Fibroblast of skin of right quadriceps (primary cell): ENCODE measurements around the gene ZNF543.
"Not testable (repeated sequence)": the region's sequence is repeated elsewhere in the genome, so short reads cannot be mapped to it uniquely, and the experiment has no call there.

Experiments used
- DNase-seq: peaks from one replicate; pipeline ENCODE4 v3.0.0-alpha.2; 2013

ZNF543 gene

DNA sequence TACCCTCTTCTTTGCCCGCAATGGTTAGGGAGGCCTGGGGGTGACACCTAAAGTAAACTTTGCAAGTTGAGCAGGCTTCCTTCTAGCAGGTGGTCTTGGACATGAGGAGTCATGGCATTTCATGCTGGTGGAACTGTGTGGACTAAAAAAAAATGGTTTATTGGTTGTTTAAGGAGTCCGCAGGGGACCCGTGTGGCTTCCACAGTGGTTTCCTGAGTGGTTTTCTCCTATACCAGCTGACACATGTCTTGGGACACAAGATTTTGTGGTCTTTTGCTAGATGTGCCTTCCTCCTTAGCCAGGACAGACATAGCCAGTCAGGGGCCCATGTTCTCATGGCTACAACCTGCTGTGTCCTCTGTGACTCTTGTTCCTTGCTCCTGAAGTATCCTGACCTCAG is 1.5 kb downstream of the ZNF543 start:
- no peak for DNase-seq

DNA sequence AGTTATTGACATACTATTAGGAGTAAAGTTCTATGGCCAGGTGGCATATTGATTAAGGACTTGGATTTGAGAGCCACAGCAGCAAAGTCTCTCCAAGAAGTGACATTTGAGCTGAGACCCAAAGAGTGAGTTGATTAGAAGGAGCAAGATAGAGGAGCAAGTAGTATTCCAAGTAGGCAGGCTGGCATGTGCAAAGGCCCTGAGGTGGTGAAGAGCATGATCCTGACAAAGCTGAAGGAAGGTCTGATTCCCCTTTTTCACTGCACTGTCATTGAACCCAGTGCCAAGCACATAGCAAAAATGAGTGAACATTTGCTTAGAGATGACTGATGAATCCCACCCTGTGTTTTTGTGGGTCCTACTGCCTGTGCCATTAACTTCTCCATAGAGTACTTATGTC is 4.7 kb downstream of the ZNF543 start:
- DNase-seq: no peak

DNA sequence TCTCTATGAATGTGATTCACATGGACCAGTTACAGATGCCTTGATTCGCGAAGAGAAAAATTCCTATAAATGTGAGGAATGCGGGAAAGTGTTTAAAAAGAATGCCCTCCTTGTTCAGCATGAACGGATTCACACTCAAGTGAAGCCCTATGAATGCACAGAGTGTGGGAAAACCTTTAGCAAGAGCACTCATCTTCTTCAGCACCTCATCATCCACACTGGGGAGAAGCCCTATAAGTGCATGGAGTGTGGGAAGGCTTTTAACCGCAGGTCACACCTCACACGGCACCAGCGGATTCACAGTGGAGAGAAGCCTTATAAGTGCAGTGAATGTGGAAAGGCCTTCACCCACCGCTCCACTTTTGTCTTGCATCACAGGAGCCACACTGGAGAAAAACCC is 7.7 kb downstream of the ZNF543 start:
- no peak for DNase-seq

DNA sequence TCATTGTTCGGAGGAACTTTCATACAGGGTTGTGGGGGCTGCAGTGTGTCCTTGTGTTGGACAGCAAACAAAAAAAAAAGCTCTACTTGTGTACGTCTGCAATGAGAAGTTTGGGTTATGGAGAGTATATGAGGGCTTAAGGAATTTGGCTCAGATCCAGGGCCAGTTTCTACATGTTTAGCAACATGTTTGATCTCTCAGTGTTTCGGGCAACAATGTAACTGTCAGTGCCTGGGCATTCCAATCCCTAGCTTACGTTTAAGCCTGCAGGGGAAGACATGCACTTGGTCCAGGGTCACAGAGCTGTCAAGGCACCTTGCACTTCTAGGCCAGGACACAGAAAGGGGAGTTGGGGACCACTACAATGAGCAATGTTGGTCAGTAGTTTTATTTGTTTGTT is 13.9 kb downstream of the ZNF543 start:
- DNase-seq: no peak

DNA sequence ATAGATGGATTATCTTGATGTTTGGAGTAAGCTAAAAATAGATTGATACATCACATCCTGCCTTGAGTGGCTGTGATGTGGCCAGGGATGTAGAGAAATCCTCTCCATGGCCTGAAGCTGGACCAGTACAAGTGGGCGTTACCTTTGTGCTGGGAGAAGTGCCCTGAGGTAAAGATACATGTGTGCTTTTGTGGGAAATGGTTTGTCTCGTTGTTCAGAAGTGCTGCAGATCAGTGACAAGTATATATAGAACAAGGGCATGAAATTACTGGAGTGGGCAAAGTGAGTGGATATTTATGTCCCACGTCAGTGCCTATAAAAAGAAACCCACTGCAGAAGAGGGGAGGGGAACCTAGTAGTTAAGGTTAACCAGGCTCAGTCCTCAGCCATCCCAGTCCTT is 18.6 kb downstream of the ZNF543 start:
- no peak for DNase-seq

DNA sequence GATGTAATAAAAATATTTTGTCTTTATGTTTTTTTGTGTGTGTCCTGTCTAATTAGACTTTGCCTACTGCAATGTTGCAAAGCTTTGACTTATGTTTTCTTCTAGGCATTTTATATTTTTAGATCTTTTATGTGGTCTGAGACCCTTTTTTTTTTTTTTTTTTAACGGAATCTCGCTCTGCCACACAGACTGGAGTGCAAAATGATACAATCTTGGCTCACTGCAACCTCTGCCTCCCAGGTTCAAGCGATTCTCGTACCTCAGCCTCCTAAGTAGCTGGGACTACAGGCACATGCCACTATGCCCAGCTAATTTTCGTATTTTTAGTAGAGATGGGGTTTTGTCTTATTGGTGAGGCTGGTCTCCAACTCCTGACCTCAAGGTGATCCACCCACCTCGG is 22.3 kb downstream of the ZNF543 start:
- no peak for DNase-seq

DNA sequence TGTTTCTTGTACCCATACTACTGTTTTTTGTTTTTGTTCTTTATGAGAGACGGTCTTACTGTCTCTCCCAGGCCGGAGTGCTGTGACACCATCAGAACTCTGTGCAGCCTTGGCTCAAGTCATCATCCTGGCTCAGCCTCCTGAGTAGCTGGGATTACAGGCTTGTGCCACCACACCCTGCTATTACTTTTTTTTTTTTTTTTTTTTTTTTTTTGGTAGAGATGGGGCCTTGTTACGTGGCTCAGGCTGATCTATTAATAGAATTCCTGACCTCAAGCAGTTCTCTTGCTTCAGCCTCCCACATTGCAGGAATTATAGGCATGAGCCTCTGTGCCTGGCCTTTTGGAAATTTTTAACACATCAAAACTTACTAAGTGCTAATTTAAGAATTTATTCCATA is 27.9 kb downstream of the ZNF543 start:
- DNase-seq: no peak

DNA sequence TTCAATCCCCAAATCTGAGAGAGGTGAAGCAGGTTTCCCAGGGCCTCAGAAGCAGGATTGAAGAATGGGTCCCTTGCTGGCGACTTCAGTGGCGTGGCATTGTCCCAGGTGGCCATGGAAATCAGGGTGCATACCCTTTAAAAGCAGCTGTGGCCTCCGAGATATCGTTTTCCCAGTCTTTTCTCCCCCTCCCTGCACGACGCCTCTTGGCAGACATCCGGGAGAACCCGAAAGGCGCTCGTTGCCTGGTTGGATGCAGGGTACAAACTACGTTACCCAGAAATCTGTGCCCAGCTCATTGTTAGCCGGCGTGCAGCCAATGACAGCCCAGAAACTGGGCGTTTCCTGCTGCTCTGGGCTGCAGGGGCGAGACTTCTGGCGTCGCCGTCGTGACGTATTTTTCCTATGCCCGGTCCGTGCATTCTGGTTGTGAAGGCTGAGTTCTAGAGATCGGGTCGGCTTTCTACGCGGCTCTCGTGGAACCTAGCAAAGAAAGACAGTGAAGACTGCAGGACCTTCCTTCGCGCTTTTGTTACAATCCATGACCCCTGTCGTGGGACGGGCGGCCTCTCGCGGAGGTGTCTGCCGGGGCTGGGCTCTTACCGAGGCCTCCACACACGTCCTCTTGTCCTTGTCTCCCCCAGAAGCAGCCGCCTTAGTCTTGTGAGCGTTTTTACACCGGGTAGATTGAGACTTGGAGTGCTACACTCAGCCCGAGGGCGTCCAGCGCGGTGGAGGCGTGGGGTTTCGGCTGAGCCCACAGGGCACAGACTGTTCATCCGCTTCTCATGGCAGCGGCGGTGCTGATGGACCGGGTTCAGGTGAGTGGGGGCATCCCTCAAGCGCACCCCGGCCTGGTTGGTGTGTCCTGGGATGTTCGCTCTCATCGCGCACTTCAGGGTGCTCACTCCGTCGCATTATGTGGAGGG is 30.9 kb downstream of the ZNF543 start, which contains the start of gene ZNF304:
Gene ZNF304, plus strand, starts transcription at position 395 of the 929 bp plus-strand sequence. Its CDS starts 394 bp downstream, at position 789.
- peak; percentile 97 for DNase-seq

DNA sequence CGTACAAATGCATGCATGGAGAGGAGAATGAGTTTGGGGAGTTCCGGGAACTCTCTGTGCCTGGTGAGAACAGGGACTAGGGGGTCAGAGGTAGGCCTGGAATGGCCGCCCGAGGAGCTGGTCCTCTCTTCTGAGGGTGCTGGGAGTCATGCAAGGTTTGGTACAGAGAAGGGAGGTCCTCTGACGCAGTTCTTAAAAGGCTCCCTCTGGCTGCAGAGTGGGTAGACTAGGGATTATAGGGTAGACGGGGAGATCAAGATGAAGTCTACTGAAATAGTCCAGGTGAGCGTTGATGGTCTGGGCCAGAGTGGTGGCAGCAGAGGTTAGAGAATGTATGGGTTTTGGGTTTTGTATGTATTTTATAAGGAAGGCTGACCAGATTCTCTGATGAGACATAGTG is 31.6 kb downstream of the ZNF543 start:
- no peak for DNase-seq

DNA sequence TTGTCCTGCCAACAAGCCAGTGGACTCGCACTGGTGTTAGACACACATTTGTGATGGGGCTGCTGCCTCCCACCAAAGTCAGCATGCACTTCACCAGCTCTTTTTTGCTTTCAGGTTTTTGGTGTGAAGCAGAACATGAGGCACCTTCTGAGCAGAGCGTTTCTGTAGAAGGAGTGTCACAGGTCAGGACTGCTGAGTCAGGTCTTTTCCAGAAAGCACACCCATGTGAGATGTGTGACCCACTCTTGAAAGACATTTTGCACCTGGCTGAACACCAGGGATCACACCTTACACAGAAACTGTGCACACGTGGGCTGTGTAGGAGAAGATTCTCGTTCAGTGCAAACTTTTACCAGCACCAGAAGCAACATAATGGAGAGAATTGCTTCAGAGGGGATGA is 35.6 kb downstream of the ZNF543 start:
- DNase-seq: no peak

DNA sequence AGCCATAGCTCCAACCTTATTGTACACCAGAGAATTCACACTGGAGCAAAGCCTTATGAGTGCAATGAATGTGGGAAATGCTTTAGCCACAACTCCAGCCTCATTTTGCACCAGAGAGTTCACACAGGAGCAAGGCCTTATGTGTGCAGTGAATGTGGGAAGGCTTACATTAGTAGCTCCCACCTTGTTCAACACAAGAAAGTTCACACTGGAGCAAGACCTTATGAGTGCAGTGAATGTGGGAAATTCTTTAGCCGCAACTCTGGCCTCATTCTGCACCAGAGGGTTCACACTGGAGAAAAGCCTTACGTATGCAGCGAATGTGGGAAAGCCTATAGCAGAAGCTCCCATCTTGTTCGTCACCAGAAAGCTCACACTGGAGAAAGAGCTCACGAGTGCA is 37.1 kb downstream of the ZNF543 start:
- DNase-seq: no peak

DNA sequence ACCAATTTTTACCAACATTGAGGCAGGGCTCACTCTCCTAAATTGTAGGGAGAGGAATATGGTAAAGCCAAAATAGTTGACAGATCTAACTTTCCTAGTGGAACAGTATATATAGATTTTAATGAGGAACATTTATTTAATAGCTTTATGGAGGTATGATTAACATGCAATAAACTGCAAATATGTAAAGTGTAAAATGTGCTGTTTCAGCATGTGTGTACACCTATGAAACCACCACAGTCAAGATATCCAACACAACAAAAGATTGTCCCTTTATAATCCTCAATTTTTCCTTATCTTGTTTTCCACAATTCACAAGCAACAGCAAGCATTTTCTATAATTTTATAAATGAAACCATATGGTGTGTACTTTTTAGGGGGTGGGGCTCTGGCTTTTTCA is 39.0 kb downstream of the ZNF543 start:
- DNase-seq: no peak

DNA sequence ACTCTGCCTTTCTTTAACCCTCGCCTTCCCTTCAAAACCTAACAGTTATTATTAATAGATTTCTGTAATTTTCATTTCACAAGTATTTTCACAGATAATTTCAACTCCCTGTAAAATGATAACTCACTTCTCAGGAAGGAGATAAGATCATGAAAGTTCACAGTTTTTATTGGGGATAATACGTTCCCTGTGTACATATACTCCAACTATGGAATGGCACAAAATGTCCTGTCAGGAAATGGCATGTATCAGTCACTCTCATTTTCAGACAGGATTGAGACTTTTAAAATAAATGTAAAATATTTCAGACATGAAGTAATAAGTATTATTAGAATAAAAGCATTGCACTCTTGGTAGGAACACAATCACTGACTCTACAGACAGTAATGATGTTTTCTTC is 42.1 kb downstream of the ZNF543 start:
- DNase-seq: no peak

DNA sequence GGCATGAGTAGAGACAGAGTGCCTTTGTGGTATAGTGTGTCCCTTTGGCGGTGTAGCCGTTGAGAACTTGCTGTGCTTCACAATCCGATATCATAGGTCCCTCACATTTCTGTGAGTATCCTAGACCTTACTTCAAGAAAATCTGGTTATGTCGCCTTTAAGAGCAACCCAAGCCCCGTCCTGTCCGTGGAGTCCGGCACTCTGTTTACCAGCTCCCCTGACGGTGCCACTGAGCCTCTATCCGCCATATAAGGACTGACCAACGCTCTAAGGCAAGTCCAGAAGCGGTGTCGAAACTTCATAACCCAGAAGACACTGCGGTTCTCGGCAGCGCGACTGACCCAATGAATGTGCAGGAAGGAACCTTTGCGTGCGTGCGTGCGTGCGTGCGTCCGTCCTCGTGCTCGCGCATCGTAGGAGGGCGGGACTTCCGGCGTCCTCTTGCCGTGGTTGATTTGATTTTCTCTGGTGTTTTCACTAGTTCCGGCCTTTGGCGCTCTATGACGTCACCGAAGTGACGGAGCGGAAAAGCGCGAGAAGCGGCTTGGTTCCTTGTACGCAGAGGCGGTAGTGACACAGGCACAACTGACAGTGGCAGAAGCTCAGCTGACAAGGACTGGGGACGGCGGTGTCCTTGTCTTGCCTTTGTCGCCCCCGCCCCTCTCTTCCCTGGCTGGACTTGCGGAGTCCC is 42.9 kb downstream of the ZNF543 start, which contains the start of the genes TRAPPC2B and ZNF547:
Gene TRAPPC2B, plus strand, starts transcription at position 555 of the 691 bp plus-strand sequence. CDS start 1,283 bp downstream, outside the sequence.
Gene ZNF547, plus strand, starts transcription at position 555 of the 691 bp plus-strand sequence. CDS start 5,005 bp downstream, outside the sequence.
- peak; percentile 100 for DNase-seq

DNA sequence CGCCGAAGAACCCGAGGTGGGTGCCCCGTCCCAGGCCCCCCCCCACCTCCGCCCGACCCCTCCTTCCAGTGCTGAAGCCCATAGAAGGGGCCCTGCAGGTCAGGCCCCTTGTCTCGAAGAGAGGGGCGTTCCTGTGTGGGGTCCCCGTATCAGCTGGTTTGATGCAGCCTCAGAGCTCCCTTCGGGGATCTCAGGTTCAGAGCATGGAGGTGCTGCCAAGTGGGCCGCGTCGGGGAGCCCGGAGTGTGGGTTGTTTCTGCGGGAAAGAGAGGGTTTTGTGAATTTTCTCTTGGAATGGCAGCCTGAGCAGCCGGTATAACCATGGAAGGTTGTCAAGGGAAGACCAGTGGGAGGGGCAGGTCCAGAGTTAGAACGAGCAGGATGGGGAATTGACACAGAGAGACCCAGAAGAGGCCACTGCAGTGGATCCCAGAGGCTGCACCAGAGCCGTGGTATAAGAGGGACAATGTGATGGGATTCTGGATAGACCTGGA is 43.5 kb downstream of the ZNF543 start:
- DNase-seq: no peak

DNA sequence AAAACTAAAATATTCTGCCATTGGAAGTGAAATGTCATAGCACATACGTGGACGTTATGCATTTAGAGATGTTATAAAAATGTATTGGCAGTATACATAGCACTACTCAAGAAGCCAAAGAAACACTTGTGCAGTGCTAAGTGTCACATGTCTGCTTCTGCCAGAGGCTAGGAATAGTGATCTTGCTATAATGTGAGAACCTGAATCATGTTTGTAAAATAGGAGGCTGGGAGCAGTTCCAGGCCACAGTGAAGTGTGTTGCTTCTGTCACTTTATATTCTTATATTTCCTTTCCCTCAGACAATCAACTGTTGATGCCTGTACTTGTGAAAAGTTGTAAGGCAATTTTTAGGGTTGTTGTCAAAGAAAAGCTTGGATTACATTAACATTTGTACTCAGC is 46.5 kb downstream of the ZNF543 start:
- no peak for DNase-seq

DNA sequence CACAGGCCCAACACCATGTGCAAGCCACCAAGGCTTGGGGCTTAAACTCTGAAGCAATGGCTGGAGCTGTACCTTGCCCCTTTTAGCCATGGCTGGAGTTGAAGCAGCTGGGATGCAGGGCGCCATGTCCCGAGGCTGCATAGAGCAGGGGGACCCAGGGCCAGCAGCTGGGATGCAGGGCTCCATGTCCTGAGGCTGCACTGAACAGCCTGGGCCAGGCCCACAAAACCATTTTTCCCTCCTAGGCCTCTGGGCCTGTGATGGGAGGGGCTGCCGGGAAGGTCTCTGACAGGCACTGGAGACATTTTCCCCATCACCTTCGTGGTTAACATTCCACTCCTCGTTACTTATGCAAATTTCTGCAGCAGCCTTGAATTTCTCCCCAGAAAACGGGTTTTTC is 53.9 kb downstream of the ZNF543 start:
- DNase-seq: no peak

DNA sequence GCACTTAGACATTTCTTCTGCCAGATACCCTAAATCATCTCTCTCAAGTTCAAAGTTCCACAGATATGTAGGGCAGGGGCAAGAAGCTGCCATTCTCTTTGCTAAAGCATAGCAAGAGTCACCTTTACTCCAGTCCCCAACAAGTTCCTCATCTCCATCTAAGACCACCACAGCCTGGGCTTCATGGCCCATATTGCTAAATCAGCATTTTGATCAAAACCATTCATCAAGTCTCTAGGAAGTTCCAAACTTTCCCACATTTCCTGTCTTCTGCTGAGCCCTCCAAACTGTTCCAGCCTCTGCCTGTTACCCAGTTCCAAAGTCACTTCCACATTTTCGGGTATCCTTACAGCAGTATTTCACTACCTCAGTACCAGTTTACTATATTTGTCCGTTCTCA is 54.4 kb downstream of the ZNF543 start:
- DNase-seq: not testable (repeated sequence)

DNA sequence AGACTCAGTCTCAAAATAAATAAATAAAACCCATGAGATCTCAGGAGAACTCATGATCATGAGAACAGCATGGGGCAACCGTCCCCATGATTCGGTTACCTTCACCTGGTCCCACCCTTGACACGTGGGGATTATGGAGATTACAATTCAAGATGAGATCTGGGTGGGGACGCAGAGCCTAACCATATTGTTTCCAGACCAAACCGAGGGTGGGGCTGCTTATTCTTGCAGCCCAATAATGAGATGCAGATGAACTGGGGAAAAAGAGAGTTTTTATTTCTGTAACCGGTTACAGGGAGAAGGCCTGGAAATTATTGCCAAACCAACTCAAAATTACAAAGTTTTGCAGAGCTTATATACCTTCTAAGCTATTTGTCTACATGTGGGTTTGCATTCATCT is 55.9 kb downstream of the ZNF543 start:
- no peak for DNase-seq

DNA sequence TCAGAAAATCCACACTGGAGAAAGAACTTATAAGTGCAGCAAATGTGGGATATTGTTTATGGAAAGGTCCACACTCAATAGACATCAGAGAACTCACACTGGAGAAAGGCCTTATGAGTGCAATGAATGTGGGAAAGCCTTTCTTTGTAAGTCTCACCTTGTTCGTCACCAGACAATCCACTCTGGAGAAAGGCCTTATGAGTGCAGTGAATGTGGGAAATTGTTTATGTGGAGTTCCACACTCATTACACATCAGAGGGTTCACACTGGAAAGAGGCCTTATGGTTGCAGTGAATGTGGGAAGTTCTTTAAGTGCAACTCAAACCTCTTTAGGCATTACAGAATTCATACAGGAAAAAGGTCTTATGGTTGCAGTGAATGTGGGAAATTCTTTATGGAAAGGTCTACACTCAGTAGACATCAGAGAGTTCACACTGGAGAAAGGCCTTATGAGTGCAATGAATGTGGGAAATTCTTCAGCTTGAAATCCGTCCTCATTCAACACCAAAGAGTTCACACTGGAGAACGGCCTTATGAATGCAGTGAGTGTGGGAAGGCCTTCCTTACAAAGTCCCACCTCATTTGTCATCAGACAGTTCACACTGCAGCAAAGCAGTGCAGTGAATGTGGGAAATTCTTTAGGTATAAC is 57.4 kb downstream of the ZNF543 start:
- DNase-seq: no peak
